ENCODE data around the gene MXD3.
"Not testable (repeated sequence)": the region's sequence is repeated elsewhere in the genome, so short reads cannot be mapped to it uniquely, and the experiment has no call there.

The MXD3 gene

DNA sequence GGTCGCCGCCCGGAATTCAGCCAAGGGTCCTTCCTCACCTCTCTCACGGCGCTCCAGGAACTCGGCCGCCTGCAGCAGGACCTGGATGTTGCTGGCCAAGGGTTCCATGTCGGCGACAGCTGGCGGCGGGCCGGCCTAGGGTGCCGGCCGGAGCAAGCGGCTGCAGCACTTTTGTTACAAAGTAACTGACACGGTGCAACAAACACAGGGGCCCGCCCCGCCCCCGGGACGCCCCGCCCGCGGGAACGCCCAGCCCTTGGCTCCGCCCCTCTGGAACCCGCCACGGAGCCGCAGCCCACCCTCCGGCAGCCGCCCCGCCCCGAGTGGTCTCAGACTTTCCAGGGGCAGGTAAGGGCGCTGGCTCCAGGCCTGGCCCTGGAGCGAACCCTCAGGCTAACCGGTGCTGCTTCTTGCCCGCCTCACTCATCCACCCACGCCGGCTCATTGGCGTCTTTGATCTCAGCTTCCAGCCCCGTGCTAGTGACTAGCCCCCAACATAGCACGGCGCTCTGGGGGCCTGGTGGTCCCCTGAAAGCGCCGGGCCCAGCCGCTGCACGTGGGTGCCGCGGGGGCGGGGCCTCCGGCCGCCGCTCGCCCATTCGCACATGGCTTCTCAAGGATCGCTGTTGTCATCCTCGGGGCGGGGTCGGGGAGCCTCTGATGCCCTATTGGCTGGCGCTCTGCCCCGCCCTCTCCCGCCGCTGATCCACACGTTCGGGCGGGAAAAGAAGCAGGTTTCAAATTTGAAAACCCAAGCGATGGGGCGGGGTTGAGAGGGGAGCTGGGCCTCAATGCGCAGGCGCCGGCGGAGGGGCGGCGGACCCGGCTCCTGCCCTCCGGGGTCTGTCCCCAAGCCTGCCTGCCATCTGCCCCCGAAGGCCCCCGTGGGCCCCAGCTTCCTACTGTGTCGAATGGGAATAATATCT is at the start of gene MXD3:
Gene MXD3 (minus strand): TSS at position 176 of the 926 bp plus-strand sequence. CDS start 68 bp downstream, at position 108.
- peak; percentile 91 to 92 for DNase-seq

DNA sequence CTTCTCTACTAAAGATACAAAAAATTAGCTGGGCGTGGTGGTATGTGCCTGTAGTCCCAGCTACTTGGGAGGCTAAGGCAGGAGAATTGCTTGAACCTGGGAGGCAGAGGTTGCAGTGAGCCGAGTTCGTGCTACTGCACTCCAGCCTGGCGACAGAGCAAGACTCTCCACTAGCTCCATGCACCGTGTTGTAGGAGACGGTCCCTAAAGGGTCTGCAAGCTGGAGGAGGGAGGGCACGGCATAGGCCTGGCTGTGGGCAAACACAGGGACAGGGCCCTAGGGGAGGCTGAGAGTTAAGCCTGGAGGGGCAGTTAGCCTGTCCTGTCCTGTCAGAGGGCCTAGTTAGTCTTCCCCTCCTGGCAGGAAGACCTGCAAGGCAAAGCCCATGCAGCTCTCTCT is 49.0 kb upstream of the MXD3 start:
- not testable (repeated sequence) for DNase-seq

DNA sequence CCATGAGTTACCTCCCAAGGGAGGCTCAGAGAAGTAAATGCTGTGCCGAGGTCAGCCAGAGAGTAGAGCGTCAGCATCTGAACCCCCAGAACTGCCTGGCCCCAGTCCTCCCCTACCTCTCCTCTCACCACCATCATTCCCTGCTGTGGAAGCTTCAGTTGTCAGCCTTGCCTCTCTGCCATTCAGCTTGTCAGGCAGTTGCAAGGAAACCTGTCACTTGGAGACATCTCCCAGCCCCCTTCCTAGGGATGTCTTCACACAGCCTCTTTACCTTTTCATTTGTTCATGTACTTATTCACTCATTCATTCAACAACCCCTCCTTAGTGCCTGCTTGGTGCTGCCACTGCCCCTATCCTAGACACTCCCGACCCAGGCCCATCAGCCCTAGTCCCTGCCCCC is 48.2 kb upstream of the MXD3 start:
- no peak for DNase-seq

- DNase-seq = no peak
Measured at GRCh38 chr5:177359451-177359851, 47.8 kb upstream of the MXD3 start.

- no peak for DNase-seq
Measured at GRCh38 chr5:177358370-177358819, 46.7 kb upstream of the MXD3 start.

- DNase-seq = no peak
Measured at GRCh38 chr5:177357459-177358351, 46.0 kb upstream of the MXD3 start, which contains the start of gene RGS14. RGS14 (plus strand) TSS chr5:177357924; CDS start chr5:177358025, 101 bp downstream.

- no peak for DNase-seq
Measured at GRCh38 chr5:177357146-177357458, 45.4 kb upstream of the MXD3 start.

GRCh38 chr5:177356746-177357145 is 45.0 kb upstream of the MXD3 start:
- no peak for DNase-seq

DNA sequence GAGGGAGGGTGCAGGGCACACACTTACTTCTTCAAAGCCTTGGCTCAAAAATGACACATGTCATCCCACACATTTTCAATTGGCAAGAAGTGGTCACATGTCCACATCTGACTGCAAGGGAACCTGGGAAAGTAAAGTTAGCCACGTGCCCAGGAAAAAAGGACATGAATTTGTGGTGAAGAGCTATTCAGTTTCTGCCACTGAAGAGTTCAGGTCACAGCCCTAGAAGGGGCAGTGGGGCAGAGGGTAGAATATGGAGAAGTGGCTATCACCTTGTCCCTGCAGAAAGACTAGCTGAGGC is 44.1 kb upstream of the MXD3 start:
- no peak for DNase-seq

GRCh38 chr5:177355162-177355867 is 43.6 kb upstream of the MXD3 start:
- no peak for DNase-seq

- no peak for DNase-seq
Measured at GRCh38 chr5:177354711-177355110, 43.0 kb upstream of the MXD3 start.

GRCh38 chr5:177354256-177354655 is 42.6 kb upstream of the MXD3 start:
- DNase-seq = no peak

DNA sequence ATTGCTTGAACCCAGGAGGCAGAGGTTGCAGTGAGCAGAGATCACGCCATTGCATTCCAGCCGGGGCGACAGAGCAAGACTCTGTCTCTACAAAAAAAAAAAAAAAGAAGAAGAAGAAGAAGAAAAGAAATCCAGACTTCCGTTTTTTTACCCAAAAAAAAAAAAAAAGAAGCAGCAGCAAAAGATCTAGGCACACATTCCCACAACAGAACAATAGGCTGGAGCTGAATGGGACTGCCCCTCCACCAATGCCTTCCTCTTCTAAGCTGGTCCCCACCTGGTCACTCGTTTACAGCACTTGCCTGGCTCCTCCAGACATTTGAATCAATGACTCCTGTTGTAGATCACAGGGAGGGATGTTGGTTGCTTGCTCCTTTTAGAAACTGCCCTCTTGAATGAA is 41.4 kb upstream of the MXD3 start:
- no peak for DNase-seq

GRCh38 chr5:177351392-177352329 is 40.0 kb upstream of the MXD3 start, which contains the start of gene LMAN2:
LMAN2 (minus strand) TSS chr5:177351668; CDS start chr5:177351647, 21 bp downstream.
- peak; percentile 76 to 85 for DNase-seq

DNA sequence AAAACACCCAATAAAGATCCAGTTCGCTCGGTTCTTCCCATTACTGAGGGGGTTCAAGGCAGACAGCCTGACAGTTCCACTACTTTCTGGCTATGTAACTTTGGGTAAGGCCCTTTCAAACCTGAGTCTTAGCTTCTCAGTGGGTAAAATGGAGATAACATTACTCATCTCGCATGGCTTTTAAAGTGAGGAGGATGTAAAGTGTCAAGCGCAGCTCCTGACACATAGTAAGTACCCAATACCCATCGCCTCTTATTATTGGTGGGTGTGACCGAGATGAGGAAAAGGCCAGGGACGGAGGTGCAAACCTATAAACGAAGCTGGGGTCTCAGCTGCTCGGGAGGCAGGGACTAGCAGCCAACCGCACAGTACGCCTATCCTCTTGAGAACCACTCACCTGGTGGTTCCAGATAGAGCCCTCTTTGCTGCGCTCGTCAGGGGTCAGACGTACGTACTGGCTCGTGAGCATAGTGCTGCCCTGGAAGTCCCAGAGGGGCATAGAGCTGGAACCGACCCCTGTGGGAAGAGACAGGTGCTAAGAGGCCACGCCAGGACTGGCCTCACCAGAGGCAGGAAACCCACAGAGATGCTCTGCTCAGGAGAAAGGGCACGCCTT is 39.2 kb upstream of the MXD3 start:
- DNase-seq = no peak

- DNase-seq = no peak
Measured at GRCh38 chr5:177349762-177350161, 38.1 kb upstream of the MXD3 start.

DNA sequence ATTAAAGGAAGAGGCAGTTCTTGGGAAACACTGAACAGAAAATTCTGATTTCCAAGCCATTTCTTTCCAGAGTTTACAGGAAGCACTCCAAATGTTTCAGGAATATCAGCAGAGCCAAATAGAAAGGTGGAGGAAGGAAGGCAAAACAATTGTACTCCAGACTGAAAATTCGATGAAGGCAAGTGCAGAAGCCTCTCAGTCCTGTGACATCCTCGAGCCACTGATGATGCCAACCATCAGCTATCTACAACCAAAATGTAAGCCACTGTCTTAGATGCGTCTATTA is 37.6 kb upstream of the MXD3 start:
- no peak for DNase-seq

- DNase-seq = no peak
Measured at GRCh38 chr5:177347699-177348098, 36.0 kb upstream of the MXD3 start.

GRCh38 chr5:177346820-177347219 is 35.1 kb upstream of the MXD3 start:
- no peak for DNase-seq

DNA sequence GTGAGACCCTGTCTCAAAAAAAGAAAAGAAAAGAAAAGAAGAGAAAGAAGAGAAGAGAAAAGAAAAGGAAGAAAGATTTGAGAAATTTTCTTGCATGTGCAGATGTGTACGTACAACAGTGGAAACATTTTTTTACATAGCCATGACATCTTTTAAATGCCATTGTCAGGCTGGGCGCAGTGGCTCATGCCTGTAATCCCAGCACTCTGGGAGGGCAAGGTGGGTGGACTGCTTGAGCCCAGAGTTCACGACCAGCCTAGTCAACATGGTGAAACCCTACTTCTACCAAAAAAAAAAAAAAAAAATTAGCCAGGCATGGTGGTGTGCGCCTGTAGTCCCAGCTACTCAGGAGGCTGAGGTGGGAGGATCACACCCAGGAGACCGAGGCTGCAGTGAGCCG is 33.2 kb upstream of the MXD3 start:
- no peak for DNase-seq

GRCh38 chr5:177343777-177344176 is 32.1 kb upstream of the MXD3 start:
- no peak for DNase-seq

DNA sequence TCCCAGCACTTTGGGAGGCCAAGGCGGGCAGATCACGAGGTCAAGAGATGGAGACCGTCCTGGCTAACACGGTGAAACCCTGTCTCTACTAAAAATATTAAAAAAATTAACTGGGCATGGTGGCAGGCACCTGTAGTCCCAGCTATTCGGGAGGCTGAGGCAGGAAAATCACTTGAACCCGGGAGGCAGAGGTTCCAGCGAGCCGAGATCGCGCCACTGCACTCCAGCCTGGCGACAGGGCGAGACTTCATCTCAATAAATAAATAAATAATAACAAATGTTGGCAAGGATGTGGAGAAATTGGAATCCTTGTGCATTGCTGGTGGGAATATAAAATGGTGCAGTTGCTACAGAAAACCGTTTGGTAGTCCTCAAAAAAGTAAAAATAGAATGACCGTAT is 31.3 kb upstream of the MXD3 start:
- DNase-seq = not testable (repeated sequence)

Measured in NCI-H1930 (cell line).